H9 (cell line): ENCODE data around the gene MAD1L1. TPM values are rescaled to one million over a fixed set of nuclear protein-coding genes. Genes with fewer than 3 reads are reported as not detected.
A peak's percentile ranks its signal among the peaks of the same experiment; 100 is the strongest.

Experiments used
- DNase-seq: peaks from one replicate; pipeline ENCODE4 v3.0.0-alpha.2; 2017
- H2AFZ ChIP-seq: one replicate; pipeline ENCODE4 v1.6.1; 2013; ENCODE audit warnings: mild to moderate bottlenecking, low read length, control low read depth, moderate library complexity
- H2AK5ac ChIP-seq: 2 replicates; pipeline ENCODE4 v1.6.1; 2013; ENCODE audit warnings: low read length, control low read depth, mixed read lengths; ENCODE audit not compliant: insufficient read length
- H2BK120ac ChIP-seq: one replicate; pipeline ENCODE4 v1.6.1; 2013; ENCODE audit warnings: low read depth, mild to moderate bottlenecking, low read length, control low read depth, inconsistent platforms; ENCODE audit not compliant: poor library complexity, severe bottlenecking
- H2BK12ac ChIP-seq: 2 replicates; pipeline ENCODE4 v1.6.1; 2013; ENCODE audit warnings: low read length, control low read depth, mixed read lengths, low read depth; ENCODE audit not compliant: insufficient read length
- H2BK15ac ChIP-seq: 2 replicates; pipeline ENCODE4 v1.6.1; 2013; ENCODE audit warnings: low read depth, low read length, control low read depth
- H2BK20ac ChIP-seq: one replicate; pipeline ENCODE4 v1.6.1; 2013; ENCODE audit warnings: low read depth, mild to moderate bottlenecking, low read length, control low read depth, inconsistent platforms; ENCODE audit not compliant: poor library complexity, severe bottlenecking
- H2BK5ac ChIP-seq: 2 replicates; pipeline ENCODE4 v1.6.1; 2013; ENCODE audit warnings: low read length, control low read depth, mixed read lengths; ENCODE audit not compliant: insufficient read length
- H3K14ac ChIP-seq: 2 replicates; pipeline ENCODE4 v1.6.1; 2013; ENCODE audit warnings: low read length, control low read depth; ENCODE audit not compliant: insufficient read depth
- H3K18ac ChIP-seq: 2 replicates; pipeline ENCODE4 v1.6.1; 2013; ENCODE audit warnings: low read depth, mild to moderate bottlenecking, mixed read lengths, low read length, control low read depth; ENCODE audit not compliant: insufficient read length
- H3K23ac ChIP-seq: 2 replicates; pipeline ENCODE4 v1.6.1; 2013; ENCODE audit warnings: low read length, control low read depth, mixed read lengths, low read depth; ENCODE audit not compliant: insufficient read length
- H3K23me2 ChIP-seq: 2 replicates; pipeline ENCODE4 v1.6.1; 2013; ENCODE audit warnings: low read depth, mild to moderate bottlenecking, mixed read lengths, low read length, control low read depth; ENCODE audit not compliant: insufficient read length, poor library complexity, severe bottlenecking
- H3K27ac ChIP-seq: 2 replicates; pipeline ENCODE4 v1.5.1; 2013; ENCODE audit warnings: low read length, control low read depth, mixed read lengths, low read depth; ENCODE audit not compliant: insufficient read length
- H3K27me3 ChIP-seq: 2 replicates; pipeline ENCODE4 v1.6.1; 2013; ENCODE audit warnings: low read length, control low read depth, inconsistent platforms; ENCODE audit not compliant: insufficient read depth
- H3K4ac ChIP-seq: 2 replicates; pipeline ENCODE4 v1.6.1; 2013; ENCODE audit warnings: low read depth, mild to moderate bottlenecking, control low read depth, inconsistent platforms, low read length, moderate library complexity
- H3K4me1 ChIP-seq: 2 replicates; pipeline ENCODE4 v1.6.1; 2013; ENCODE audit warnings: low read length, control low read depth, inconsistent platforms; ENCODE audit not compliant: insufficient read depth
- H3K4me2 ChIP-seq: 2 replicates; pipeline ENCODE4 v1.6.1; 2013; ENCODE audit warnings: low read length, control low read depth, mixed read lengths; ENCODE audit not compliant: insufficient read length, insufficient read depth
- H3K56ac ChIP-seq: 2 replicates; pipeline ENCODE4 v1.6.1; 2013; ENCODE audit warnings: low read depth, mild to moderate bottlenecking, mixed read lengths, low read length, control low read depth; ENCODE audit not compliant: insufficient read length
- H3K79me1 ChIP-seq: 2 replicates; pipeline ENCODE4 v1.6.1; 2013; ENCODE audit warnings: low read depth, mild to moderate bottlenecking, moderate library complexity, low read length, control low read depth, inconsistent platforms; ENCODE audit not compliant: insufficient read depth, poor library complexity, severe bottlenecking
- H3K79me2 ChIP-seq: 2 replicates; pipeline ENCODE4 v1.6.1; 2013; ENCODE audit warnings: low read length, control low read depth, inconsistent platforms; ENCODE audit not compliant: insufficient read depth
- H3K9ac ChIP-seq: 2 replicates; pipeline ENCODE4 v1.6.1; 2013; ENCODE audit warnings: low read length, control low read depth, mixed read lengths; ENCODE audit not compliant: insufficient read length; ENCODE audit errors: extremely low read depth
- H3K9me3 ChIP-seq: one replicate; pipeline ENCODE4 v1.6.1; 2013; ENCODE audit warnings: low read depth, low read length, inconsistent platforms; ENCODE audit not compliant: control insufficient read depth
- H3T11ph ChIP-seq: one replicate; pipeline ENCODE4 v1.6.1; 2013; ENCODE audit warnings: mild to moderate bottlenecking, low read length, control low read depth, inconsistent platforms
- H4K20me1 ChIP-seq: one replicate; pipeline ENCODE4 v1.6.1; 2013; ENCODE audit not compliant: control insufficient read depth, insufficient read length, insufficient read depth
- H4K5ac ChIP-seq: 2 replicates; pipeline ENCODE4 v1.6.1; 2013; ENCODE audit warnings: low read depth, mild to moderate bottlenecking, mixed read lengths, low read length, control low read depth; ENCODE audit not compliant: insufficient read length
- H4K8ac ChIP-seq: replicated peaks from 2 replicates; pipeline ENCODE4 v1.6.1; 2013; ENCODE audit warnings: low read length, control low read depth, mixed read lengths, low read depth; ENCODE audit not compliant: insufficient read length
- H4K91ac ChIP-seq: 2 replicates; pipeline ENCODE4 v1.6.1; 2013; ENCODE audit warnings: low read depth, mild to moderate bottlenecking, moderate library complexity, mixed read lengths, low read length, control low read depth; ENCODE audit not compliant: insufficient read length
- H3K27ac Mint-ChIP-seq, 3 experiments: 2 replicates in 2 of 3; 3 replicates in 1 of 3; pipeline ENCODE4 v1.8.0; 2020 to 2021; ENCODE audit warnings: mixed read lengths in 3 of 3, mild to moderate bottlenecking in 1 of 3, moderate library complexity in 1 of 3
- H3K27me3 Mint-ChIP-seq: 2 replicates; pipeline ENCODE4 v1.8.0; 2021; ENCODE audit warnings: low read depth, mild to moderate bottlenecking, moderate library complexity, mixed read lengths
- H3K36me3 Mint-ChIP-seq, 3 experiments: 2 replicates in 2 of 3; 3 replicates in 1 of 3; pipeline ENCODE4 v1.8.0; 2020 to 2021; ENCODE audit warnings: low read depth in 3 of 3, mixed read lengths in 3 of 3; ENCODE audit not compliant: insufficient read depth in 1 of 3
- H3K4me1 Mint-ChIP-seq, 2 experiments: 2 replicates each; pipeline ENCODE4 v1.8.0; 2020; ENCODE audit warnings: mixed read lengths in 2 of 2
- H3K4me3 Mint-ChIP-seq, 2 experiments: 2 replicates in 1 of 2; 3 replicates in 1 of 2; pipeline ENCODE4 v1.8.0; 2020 to 2021; ENCODE audit warnings: mild to moderate bottlenecking in 2 of 2, mixed read lengths in 2 of 2, moderate library complexity in 1 of 2
- H3K9me3 Mint-ChIP-seq, 2 experiments: 2 replicates in 1 of 2; 3 replicates in 1 of 2; pipeline ENCODE4 v1.8.0; 2020; ENCODE audit warnings: mild to moderate bottlenecking in 2 of 2, mixed read lengths in 2 of 2, moderate library complexity in 1 of 2
- CTCF ChIP-seq: fragments of 200-600 bp; sonication (generic); conservative IDR thresholded peaks from 3 replicates; pipeline ENCODE4 v1.8.0; 2021; ENCODE audit warnings: antibody characterized with exemption, mild to moderate bottlenecking
- WGBS: extraction: QIAGEN DNeasy Blood & Tissue Kit; methylation state at CpG from one replicate; pipeline ENCODE4 v1.1.7; 2013; ENCODE audit warnings: missing lambda C conversion rate, low lambda C conversion rate, mixed read lengths; ENCODE audit not compliant: insufficient read length; ENCODE audit errors: extremely low coverage; 5-methylcytosine and 5-hydroxymethylcytosine counted together
- total RNA-seq: library from RNA; stranded (reverse); gene quantifications from 2 replicates; pipeline ENCODE4 v1.2.1, GENCODE V29; 2021

The MAD1L1 gene
- total RNA-seq, 1 experiment from 2014 or later, result 39.0 TPM

- Histone ChIP-seq H3K27me3 (no peaks in the 10 kb centered on the region), H4K5ac (no peak overlapping the region), H3K56ac (no peak overlapping the region), H2BK120ac (no peak overlapping the region), H3K9me3 (no peaks in the 10 kb centered on the region), H2AK5ac (no peak overlapping the region), H2BK15ac (no peak overlapping the region), H2BK20ac (no peak overlapping the region), H3K4me1 (no peaks in the 10 kb centered on the region), H2AFZ (no peak overlapping the region), H3K4ac (no peak overlapping the region), H3K9ac (no peak overlapping the region), H3T11ph (no peak overlapping the region), H3K23ac (no peak overlapping the region), H4K8ac (no peak overlapping the region), H3K23me2 (no peaks in the 10 kb centered on the region), H3K14ac (no peak overlapping the region), H3K27ac (no peak overlapping the region), H4K20me1 (no peaks in the 10 kb centered on the region), H3K4me2 (no peak overlapping the region), H4K91ac (no peak overlapping the region), H2BK5ac (no peak overlapping the region), H2BK12ac (no peak overlapping the region), H3K18ac (no peak overlapping the region), H3K79me2 (no peaks in the 10 kb centered on the region), H3K79me1 (no peaks in the 10 kb centered on the region)
- Mint-ChIP-seq H3K4me1 (peaks cover 0 to 25% of the 10 kb centered on the region in 2 experiments; a peak in 2 of 4 replicates), H3K36me3 (peaks cover 3 to 10% (median 5%) of the 10 kb centered on the region in 3 experiments; a peak in 5 of 7 replicates), H3K27ac (peak overlapping the region in 1 of 3 experiments; percentile 63; a peak in 1 of 7 replicates), H3K4me3 (no peak overlapping the region), H3K27me3 (no peaks in the 10 kb centered on the region), H3K9me3 (no peaks in the 10 kb centered on the region)
- no peak for DNase-seq
- TF ChIP-seq CTCF, result no peak; the same call in 2 of the 3 replicates
- WGBS, result no CpG with 5 or more reads among the region's 23 CpGs
These were observed 163.9 kb downstream of the MAD1L1 start for GRCh38 chr7:2068693-2069471.
